GM12878 (cell line): ENCODE measurements around the gene CNOT6L. TPM values are rescaled to one million over a fixed set of nuclear protein-coding genes. Genes with fewer than 3 reads are reported as not detected.

Experiments
- ATAC-seq: fragments of 200-7000 bp; cut with Tn5 transposase; 3 replicates; pipeline ENCODE4 v1.9.1; 2020; ENCODE audit warnings: mild to moderate bottlenecking, moderate library complexity
- BruUV-seq: library from RNA; stranded (reverse); fragments of 400-500 nt; replicated peaks from 2 replicates; lab custom pipeline; 2021; lab: Mats Ljungman, UMichigan
- CTCF ChIA-PET: fragments of 300-600 bp; sonication (Branson Sonifier 250); formaldehyde crosslinking; extraction: SDS; loops from one replicate; lab custom pipeline; 2021; ENCODE audit warnings: inconsistent platforms; lab: Yijun Ruan, JAX
- POLR2A ChIA-PET: fragments of 350-600 bp; formaldehyde crosslinking; extraction: SDS; loops from one replicate; lab custom pipeline; 2021; ENCODE audit warnings: inconsistent platforms; lab: Charles Lee
- RAD21 ChIA-PET: fragments of 300-600 bp; sonication (Branson Sonifier 250); formaldehyde crosslinking; loops from one replicate; lab custom pipeline; 2023; ENCODE audit warnings: antibody characterized with exemption; ENCODE audit not compliant: unreplicated experiment; lab: Charles Lee
- SMC1A ChIA-PET: fragments of 300-600 bp; sonication (Branson Sonifier 250); formaldehyde crosslinking; loops from one replicate; lab custom pipeline; 2023; ENCODE audit not compliant: unreplicated experiment, uncharacterized antibody; lab: Charles Lee
- DNase-seq: peaks from one replicate; pipeline ENCODE4 v3.0.0-alpha.2; 2011; ENCODE audit warnings: low read depth, low spot score
- FAIRE-seq: peaks from 3 replicates; lab custom pipeline; 2011; peaks lifted over from hg19 to GRCh38; lab: Jason Lieb, UNC
- H2AFZ ChIP-seq: 2 replicates; pipeline ENCODE4 v1.6.0; 2011; ENCODE audit warnings: low read depth, low read length, control low read depth; ENCODE audit not compliant: control insufficient read depth
- H3K27ac ChIP-seq: 2 replicates; pipeline ENCODE4 v1.5.1; 2011; ENCODE audit warnings: control low read depth; ENCODE audit not compliant: control insufficient read depth, insufficient read depth
- H3K27me3 ChIP-seq, 2 experiments: replicated peaks in 1 of 2; 2 replicates each; pipeline versions ENCODE4 v1.6.0 to v1.6.1; 2011; ENCODE audit warnings: low read length in 1 of 2; ENCODE audit not compliant: control insufficient read depth in 2 of 2, insufficient read depth in 2 of 2
- H3K36me3 ChIP-seq, 2 experiments: 2 replicates each; pipeline ENCODE4 v1.5.1; 2011; ENCODE audit warnings: low read length in 1 of 2; ENCODE audit not compliant: control insufficient read depth in 2 of 2, insufficient read depth in 2 of 2
- H3K4me1 ChIP-seq: 2 replicates; pipeline ENCODE4 v1.6.1; 2011; ENCODE audit warnings: mild to moderate bottlenecking, low read length, moderate library complexity, mixed read lengths; ENCODE audit not compliant: control insufficient read depth, insufficient read depth
- H3K4me2 ChIP-seq: 2 replicates; pipeline ENCODE4 v1.6.0; 2011; ENCODE audit warnings: control low read depth; ENCODE audit not compliant: control insufficient read depth, insufficient read depth
- H3K4me3 ChIP-seq: fragments of 200-600 bp; sonication (generic); 2 replicates; pipeline ENCODE4 v1.5.1; 2016
- H3K79me2 ChIP-seq: 2 replicates; pipeline ENCODE4 v1.6.0; 2011; ENCODE audit warnings: low read length; ENCODE audit not compliant: control insufficient read depth, insufficient read depth
- H3K9ac ChIP-seq: 2 replicates; pipeline ENCODE4 v1.8.0; 2011; ENCODE audit warnings: low read length, control low read depth, mixed read lengths; ENCODE audit not compliant: control insufficient read depth, insufficient read depth
- H3K9me3 ChIP-seq: replicated peaks from 3 replicates; pipeline ENCODE4 v1.5.1; 2011; ENCODE audit warnings: mild to moderate bottlenecking, low read length; ENCODE audit not compliant: control insufficient read depth, insufficient read depth
- H4K20me1 ChIP-seq: 2 replicates; pipeline ENCODE4 v1.6.0; 2011; ENCODE audit not compliant: control insufficient read depth, insufficient read depth
- CBFB ChIP-seq: IDR thresholded peaks from 2 replicates; pipeline ENCODE4 v1.6.1; 2016; ENCODE audit warnings: antibody characterized with exemption, low read depth
- EGR1 ChIP-seq, 2 experiments: IDR thresholded peaks; 1 replicate in 1 of 2; 2 replicates in 1 of 2; pipeline ENCODE4 v1.6.1; 2011 to 2012; ENCODE audit warnings: low read depth in 2 of 2, low read length in 2 of 2, borderline replicate concordance in 1 of 2, mild to moderate bottlenecking in 1 of 2, moderate library complexity in 1 of 2
- ESRRA ChIP-seq: IDR thresholded peaks from 2 replicates; pipeline ENCODE4 v1.6.1; 2012; ENCODE audit warnings: mild to moderate bottlenecking, low read length, improper control_type of control experiment
- HCFC1 ChIP-seq: fragments of 150-350 bp; IDR thresholded peaks from 2 replicates; pipeline ENCODE4 v1.6.1; 2014; ENCODE audit warnings: low read length
- HDAC2 ChIP-seq: fragments of 200-600 bp; sonication (generic); IDR thresholded peaks from 2 replicates; pipeline ENCODE4 v1.6.1; 2017
- MYB ChIP-seq: fragments of 150-350 bp; IDR thresholded peaks from 2 replicates; pipeline ENCODE4 v1.6.1; 2014; ENCODE audit warnings: mild to moderate bottlenecking, low read depth, low read length, borderline replicate concordance
- NBN ChIP-seq: fragments of 450-650 bp; IDR thresholded peaks from 2 replicates; pipeline ENCODE4 v1.6.1; 2016
- NFYB ChIP-seq: IDR thresholded peaks from 2 replicates; pipeline ENCODE4 v1.6.1; 2011; ENCODE audit warnings: low read depth, mild to moderate bottlenecking, low read length, improper control_type of control experiment, moderate library complexity; ENCODE audit not compliant: insufficient read depth
- NR2C1 ChIP-seq: fragments of 450-650 bp; IDR thresholded peaks from 2 replicates; pipeline ENCODE4 v1.6.1; 2017; ENCODE audit warnings: antibody characterized with exemption, mild to moderate bottlenecking, moderate library complexity
- POLR2A ChIP-seq: IDR thresholded peaks from 2 replicates; pipeline ENCODE4 v1.6.1; 2011; ENCODE audit warnings: low read depth, mild to moderate bottlenecking, low read length
- RFX5 ChIP-seq: IDR thresholded peaks from 2 replicates; pipeline ENCODE4 v1.6.1; 2011; ENCODE audit warnings: low read depth, low read length, improper control_type of control experiment
- YBX1 ChIP-seq: fragments of 450-650 bp; IDR thresholded peaks from 2 replicates; pipeline ENCODE4 v1.6.1; 2016; ENCODE audit warnings: antibody characterized with exemption
- ZNF384 ChIP-seq: IDR thresholded peaks from 2 replicates; pipeline ENCODE4 v1.6.1; 2012; ENCODE audit warnings: low read depth, mild to moderate bottlenecking, low read length, improper control_type of control experiment, borderline replicate concordance
- WGBS: methylation state at CpG from one replicate; pipeline ENCODE4 v1.1.6; 2016; ENCODE audit warnings: low lambda C conversion rate; ENCODE audit not compliant: insufficient replicate concordance, insufficient coverage; ENCODE audit errors: missing lambda C conversion rate; 5-methylcytosine and 5-hydroxymethylcytosine counted together
- in situ Hi-C: fragments of 300-500 bp; cut with MboI; formaldehyde crosslinking; loops from 9 replicates; pipeline ENCODE4 v1.14.3; 2018; ENCODE audit warnings: mixed read lengths
- intact Hi-C: fragments of 100-400 bp; cut with micrococcal nuclease; formaldehyde crosslinking; loops from one replicate; pipeline ENCODE4 v1.14.2; 2022; ENCODE audit not compliant: unreplicated experiment
- polyA plus RNA-seq, 11 experiments: library from polyadenylated mRNA; depleted of rRNA in 4 of 11; unstranded in 6 of 11; stranded (reverse) in 5 of 11; fragments of >200 nt; fragmentation: Nextera tagmentation in 4 of 11; fragmentation: Illumina TruSeq in 1 of 11; extraction: Ambion mirVana in 4 of 11; extraction: Trizol in 1 of 11; gene quantifications; 1 replicate in 1 of 11; 2 replicates in 10 of 11; pipeline versions ENCODE4 v1.2.1 to v1.2.3, GENCODE V29; 2011 to 2016; ENCODE audit warnings: inconsistent platforms in 2 of 11, missing spikeins in 2 of 11, low read depth in 1 of 11
- total RNA-seq, 4 experiments: library from RNA; depleted of rRNA in 3 of 4; stranded (reverse); fragments of >200 nt in 3 of 4; fragmentation: Illumina TruSeq in 1 of 4; extraction: Trizol in 1 of 4; gene quantifications; 2 replicates each; pipeline versions ENCODE4 v1.2.1 to v1.2.3, GENCODE V29; 2013 to 2021
- TF ChIP-seq, protein P1 (sequence below): IDR thresholded peaks from 2 replicates; pipeline ENCODE4 v1.6.1; 2012; ENCODE audit warnings: mild to moderate bottlenecking, low read depth, low read length
- TF ChIP-seq, protein P2 (sequence below): fragments of 150-350 bp; IDR thresholded peaks from 2 replicates; pipeline ENCODE4 v1.6.1; 2014; ENCODE audit warnings: mild to moderate bottlenecking, low read depth, low read length
- TF ChIP-seq, protein P3 (sequence below): IDR thresholded peaks from 2 replicates; pipeline ENCODE4 v1.6.1; 2011; ENCODE audit warnings: low read depth, low read length, improper control_type of control experiment, borderline replicate concordance

CNOT6L gene
- total and polyA plus RNA-seq, 10 of the 15 experiments (the other 5 are each of a cell fraction or from before 2014, with no cell fraction given) = 1.1 to 10.0 (median 3.0) TPM

DNA sequence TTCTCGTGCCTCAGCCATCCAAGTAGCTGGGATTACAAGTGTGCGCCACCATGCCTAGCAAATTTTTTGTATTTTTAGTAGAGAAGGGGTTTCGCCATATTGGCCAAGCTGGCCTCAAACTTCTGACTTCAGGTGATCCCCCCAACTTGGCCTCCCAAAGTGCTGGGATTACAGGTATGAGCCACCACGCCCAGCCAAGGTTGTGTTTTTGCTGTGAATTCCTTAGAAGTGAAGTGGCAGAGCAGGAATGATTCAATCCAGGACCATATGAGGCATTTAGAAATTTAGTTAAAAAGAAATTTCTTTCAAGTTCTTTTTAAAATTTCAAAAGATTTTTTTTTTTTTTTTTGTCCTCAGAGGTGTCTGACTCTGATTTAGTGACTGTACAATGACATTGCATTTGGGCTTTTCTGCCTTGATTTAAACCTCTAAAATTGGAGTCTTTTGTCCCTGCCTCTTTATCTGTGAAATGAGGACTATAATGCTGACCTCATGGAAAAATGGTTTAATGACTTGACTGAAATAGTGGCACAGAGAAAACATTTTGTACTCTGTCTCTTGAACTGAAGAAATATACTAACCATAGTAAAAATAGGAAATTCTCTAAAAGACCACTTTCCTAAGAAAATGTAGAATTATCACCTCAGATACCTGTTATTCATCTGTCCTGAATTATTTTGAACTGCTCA lies 153.6 kb downstream of the CNOT6L start:
- ChIA-PET RAD21 (interaction anchor here (0.7 kb wide), 1 partner anchor 302 kb away, joined by 3 read pairs; no protein-coding TSS in a partner anchor), SMC1A (interaction anchor here (0.8 kb wide), 1 partner anchor 10 kb away, joined by 3 read pairs; no protein-coding TSS in a partner anchor), CTCF (interaction anchor here (1.3 kb wide), 1 partner anchor 64 kb away, joined by 3 read pairs; no protein-coding TSS in a partner anchor), POLR2A (no interaction called here)
- H3K36me3 ChIP-seq = no peaks in the 10 kb centered on the region
- no peaks in the 10 kb centered on the region for H4K20me1 ChIP-seq
- H3K4me3 ChIP-seq = no peak overlapping the region
- ATAC-seq = no peak
- no TSS peak for BruUV-seq
- H3K27me3 ChIP-seq = no peaks in the 10 kb centered on the region
- H3K79me2 ChIP-seq = no peaks in the 10 kb centered on the region
- no peaks in the 10 kb centered on the region for H3K4me1 ChIP-seq
- in situ Hi-C loops = no loop called here
- H3K4me2 ChIP-seq = no peak overlapping the region
- no peak overlapping the region for H2AFZ ChIP-seq
- intact Hi-C loops = no loop called here
- no peak overlapping the region for H3K27ac ChIP-seq
- WGBS = 25% methylated on average over 4 of the region's 4 CpGs
- no peak overlapping the region for H3K9ac ChIP-seq
- DNase-seq = no peak
- no peak for FAIRE-seq
- no peaks in the 10 kb centered on the region for H3K9me3 ChIP-seq
- no peak for TF ChIP-seq POLR2A
- TF ChIP-seq ZNF384 = no peak
- TF ChIP-seq YBX1 = no peak
- no peak for TF ChIP-seq HDAC2
- TF ChIP-seq CBFB = no peak
- no peak for TF ChIP-seq NFYB
- no peak for TF ChIP-seq HCFC1
- TF ChIP-seq, protein P1, sequence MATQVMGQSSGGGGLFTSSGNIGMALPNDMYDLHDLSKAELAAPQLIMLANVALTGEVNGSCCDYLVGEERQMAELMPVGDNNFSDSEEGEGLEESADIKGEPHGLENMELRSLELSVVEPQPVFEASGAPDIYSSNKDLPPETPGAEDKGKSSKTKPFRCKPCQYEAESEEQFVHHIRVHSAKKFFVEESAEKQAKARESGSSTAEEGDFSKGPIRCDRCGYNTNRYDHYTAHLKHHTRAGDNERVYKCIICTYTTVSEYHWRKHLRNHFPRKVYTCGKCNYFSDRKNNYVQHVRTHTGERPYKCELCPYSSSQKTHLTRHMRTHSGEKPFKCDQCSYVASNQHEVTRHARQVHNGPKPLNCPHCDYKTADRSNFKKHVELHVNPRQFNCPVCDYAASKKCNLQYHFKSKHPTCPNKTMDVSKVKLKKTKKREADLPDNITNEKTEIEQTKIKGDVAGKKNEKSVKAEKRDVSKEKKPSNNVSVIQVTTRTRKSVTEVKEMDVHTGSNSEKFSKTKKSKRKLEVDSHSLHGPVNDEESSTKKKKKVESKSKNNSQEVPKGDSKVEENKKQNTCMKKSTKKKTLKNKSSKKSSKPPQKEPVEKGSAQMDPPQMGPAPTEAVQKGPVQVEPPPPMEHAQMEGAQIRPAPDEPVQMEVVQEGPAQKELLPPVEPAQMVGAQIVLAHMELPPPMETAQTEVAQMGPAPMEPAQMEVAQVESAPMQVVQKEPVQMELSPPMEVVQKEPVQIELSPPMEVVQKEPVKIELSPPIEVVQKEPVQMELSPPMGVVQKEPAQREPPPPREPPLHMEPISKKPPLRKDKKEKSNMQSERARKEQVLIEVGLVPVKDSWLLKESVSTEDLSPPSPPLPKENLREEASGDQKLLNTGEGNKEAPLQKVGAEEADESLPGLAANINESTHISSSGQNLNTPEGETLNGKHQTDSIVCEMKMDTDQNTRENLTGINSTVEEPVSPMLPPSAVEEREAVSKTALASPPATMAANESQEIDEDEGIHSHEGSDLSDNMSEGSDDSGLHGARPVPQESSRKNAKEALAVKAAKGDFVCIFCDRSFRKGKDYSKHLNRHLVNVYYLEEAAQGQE = no peak
- no peak for TF ChIP-seq NBN
- TF ChIP-seq ESRRA = no peak
- TF ChIP-seq RFX5 = no peak
- TF ChIP-seq EGR1 (IDR thresholded peaks at IDR 0.05; ENCODE audit: borderline replicate concordance in 1 of 2, low read depth in 2 of 2, low read length in 2 of 2) = no peak
- TF ChIP-seq MYB = no peak
- no peak for TF ChIP-seq NR2C1
- TF ChIP-seq, protein P2, sequence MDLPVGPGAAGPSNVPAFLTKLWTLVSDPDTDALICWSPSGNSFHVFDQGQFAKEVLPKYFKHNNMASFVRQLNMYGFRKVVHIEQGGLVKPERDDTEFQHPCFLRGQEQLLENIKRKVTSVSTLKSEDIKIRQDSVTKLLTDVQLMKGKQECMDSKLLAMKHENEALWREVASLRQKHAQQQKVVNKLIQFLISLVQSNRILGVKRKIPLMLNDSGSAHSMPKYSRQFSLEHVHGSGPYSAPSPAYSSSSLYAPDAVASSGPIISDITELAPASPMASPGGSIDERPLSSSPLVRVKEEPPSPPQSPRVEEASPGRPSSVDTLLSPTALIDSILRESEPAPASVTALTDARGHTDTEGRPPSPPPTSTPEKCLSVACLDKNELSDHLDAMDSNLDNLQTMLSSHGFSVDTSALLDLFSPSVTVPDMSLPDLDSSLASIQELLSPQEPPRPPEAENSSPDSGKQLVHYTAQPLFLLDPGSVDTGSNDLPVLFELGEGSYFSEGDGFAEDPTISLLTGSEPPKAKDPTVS = no peak
- TF ChIP-seq, protein P3, sequence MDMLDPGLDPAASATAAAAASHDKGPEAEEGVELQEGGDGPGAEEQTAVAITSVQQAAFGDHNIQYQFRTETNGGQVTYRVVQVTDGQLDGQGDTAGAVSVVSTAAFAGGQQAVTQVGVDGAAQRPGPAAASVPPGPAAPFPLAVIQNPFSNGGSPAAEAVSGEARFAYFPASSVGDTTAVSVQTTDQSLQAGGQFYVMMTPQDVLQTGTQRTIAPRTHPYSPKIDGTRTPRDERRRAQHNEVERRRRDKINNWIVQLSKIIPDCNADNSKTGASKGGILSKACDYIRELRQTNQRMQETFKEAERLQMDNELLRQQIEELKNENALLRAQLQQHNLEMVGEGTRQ = no peak
